G401 (cell line): ENCODE measurements around the gene TSEN34. TPM values are rescaled to one million over a fixed set of nuclear protein-coding genes. Genes with fewer than 3 reads are reported as not detected.
A peak's percentile ranks its signal among the peaks of the same experiment; 100 is the strongest.
"Not testable (repeated sequence)": the region's sequence is repeated elsewhere in the genome, so short reads cannot be mapped to it uniquely, and the experiment has no call there.

Experiments used
- DNase-seq: peaks from one replicate; pipeline ENCODE4 v3.0.0-alpha.2; 2015; ENCODE audit warnings: low spot score
- in situ Hi-C: cut with HindIII; loops from 2 replicates; pipeline ENCODE4 v1.10.0; 2016; ENCODE audit warnings: low sequenced_read_pairs, mixed read lengths
- total RNA-seq: library from RNA; depleted of rRNA; stranded (reverse); fragments of >200 nt; shearing (Covaris generic); gene quantifications from 2 replicates; pipeline ENCODE4 v1.2.3, GENCODE V29; 2014

Gene TSEN34
- total RNA-seq, 1 experiment from 2014 or later, result 146 TPM

GRCh38 chr19:54159352-54160181 lies 31.5 kb upstream of the TSEN34 start, which contains the start of gene LENG1:
TSS of gene LENG1 (minus strand) at chr19:54159721. CDS start at chr19:54159695, 26 bp downstream.
- DNase-seq, result peak; percentile 100
- in situ Hi-C loops, result no loop called here

GRCh38 chr19:54160182-54160811 lies 30.8 kb upstream of the TSEN34 start:
- no peak for DNase-seq
- in situ Hi-C loops, result no loop called here

- in situ Hi-C loops, result no loop called here
- DNase-seq, result no peak
Measured at GRCh38 chr19:54160854-54161253, 30.3 kb upstream of the TSEN34 start.

- no peak for DNase-seq
- in situ Hi-C loops, result no loop called here
Measured at GRCh38 chr19:54162241-54162805, 28.8 kb upstream of the TSEN34 start.

GRCh38 chr19:54162884-54163283 lies 28.2 kb upstream of the TSEN34 start:
- in situ Hi-C loops, result no loop called here
- no peak for DNase-seq

- in situ Hi-C loops, result no loop called here
- no peak for DNase-seq
Measured at GRCh38 chr19:54164369-54165068, 26.6 kb upstream of the TSEN34 start.

GRCh38 chr19:54165222-54165621 lies 25.9 kb upstream of the TSEN34 start:
- in situ Hi-C loops, result no loop called here
- no peak for DNase-seq

GRCh38 chr19:54168174-54168917 lies 22.8 kb upstream of the TSEN34 start:
- peak; percentile 82 for DNase-seq
- in situ Hi-C loops, result no loop called here

- DNase-seq, result no peak
- in situ Hi-C loops, result no loop called here
Measured at GRCh38 chr19:54169149-54169740, 21.9 kb upstream of the TSEN34 start.

GRCh38 chr19:54171736-54172431 lies 19.2 kb upstream of the TSEN34 start:
- DNase-seq, in situ Hi-C loops: not testable (repeated sequence)

- in situ Hi-C loops, result no loop called here
- DNase-seq, result no peak
Measured at GRCh38 chr19:54172471-54173358, 18.4 kb upstream of the TSEN34 start, which contains the start of gene TMC4. TSS of gene TMC4 (minus strand) at chr19:54173160. CDS start at chr19:54173117, 43 bp downstream.

GRCh38 chr19:54173359-54173699 lies 17.8 kb upstream of the TSEN34 start:
- no peak for DNase-seq
- in situ Hi-C loops, result no loop called here

- no peak for DNase-seq
- in situ Hi-C loops, result no loop called here
Measured at GRCh38 chr19:54173951-54174834, 16.9 kb upstream of the TSEN34 start.

- peak; percentile 64 for DNase-seq
- in situ Hi-C loops, result no loop called here
Measured at GRCh38 chr19:54178581-54179261, 12.4 kb upstream of the TSEN34 start.

GRCh38 chr19:54179262-54179852 lies 11.8 kb upstream of the TSEN34 start:
- no peak for DNase-seq
- in situ Hi-C loops, result no loop called here
